Measurements from ENCODE around the gene PAX5.

PAX5 gene

GRCh38 chr9:36864491-36865410, 169.3 kb downstream of the PAX5 start:
- no peak overlapping the region for H3K4me3 ChIP-seq (ENCODE audit: low read depth, low read length)

DNA sequence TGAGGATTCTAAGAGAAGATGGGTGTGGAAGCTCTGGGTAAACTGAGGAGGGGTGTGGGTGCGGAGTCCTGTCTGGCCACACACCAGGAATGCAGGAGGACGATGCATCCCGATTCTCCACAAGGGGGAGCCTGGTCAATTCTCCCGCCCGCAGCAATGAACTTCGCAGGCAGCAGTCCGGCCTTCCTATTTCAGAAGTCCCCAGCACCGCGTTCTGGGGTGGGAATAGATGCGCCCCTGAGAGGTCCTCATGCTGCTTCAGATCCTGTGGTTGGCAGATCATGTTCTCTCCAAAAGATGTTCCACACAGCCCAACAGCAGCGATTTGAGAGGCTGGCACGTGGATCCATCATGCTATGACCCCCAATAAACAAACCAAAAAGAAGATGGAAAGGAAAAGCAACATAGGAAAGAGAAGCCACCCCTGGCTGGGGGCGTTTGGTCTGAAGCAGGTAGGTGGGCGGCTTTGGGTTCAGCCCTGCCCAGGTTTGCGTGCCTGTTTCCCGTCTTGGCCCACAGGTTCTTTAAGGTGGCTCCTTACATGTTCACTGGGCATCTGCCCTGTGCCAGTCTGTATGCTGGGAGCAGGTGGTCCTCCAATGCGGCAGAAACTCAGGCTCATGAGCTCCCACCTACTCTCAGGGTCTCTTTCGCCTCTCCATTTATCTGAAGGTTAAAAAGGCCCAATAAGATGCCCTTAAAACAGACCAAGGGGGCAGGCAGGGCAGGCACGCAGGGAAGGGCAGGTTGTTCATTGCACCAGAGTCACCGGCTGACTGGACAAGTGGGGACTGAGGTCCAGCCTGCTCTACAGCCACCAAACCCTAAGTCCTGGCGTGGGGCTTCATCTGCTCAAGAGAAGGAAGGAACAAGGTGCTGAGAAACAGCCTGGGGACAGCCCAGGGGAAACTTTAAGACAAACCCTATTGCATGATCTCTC, 171.6 kb downstream of the PAX5 start:
- H3K4me3 ChIP-seq (ENCODE audit: low read depth, low read length): no peak overlapping the region

GRCh38 chr9:36861528-36862205, 172.4 kb downstream of the PAX5 start:
- H3K4me3 ChIP-seq (ENCODE audit: low read depth, low read length): no peak overlapping the region

DNA sequence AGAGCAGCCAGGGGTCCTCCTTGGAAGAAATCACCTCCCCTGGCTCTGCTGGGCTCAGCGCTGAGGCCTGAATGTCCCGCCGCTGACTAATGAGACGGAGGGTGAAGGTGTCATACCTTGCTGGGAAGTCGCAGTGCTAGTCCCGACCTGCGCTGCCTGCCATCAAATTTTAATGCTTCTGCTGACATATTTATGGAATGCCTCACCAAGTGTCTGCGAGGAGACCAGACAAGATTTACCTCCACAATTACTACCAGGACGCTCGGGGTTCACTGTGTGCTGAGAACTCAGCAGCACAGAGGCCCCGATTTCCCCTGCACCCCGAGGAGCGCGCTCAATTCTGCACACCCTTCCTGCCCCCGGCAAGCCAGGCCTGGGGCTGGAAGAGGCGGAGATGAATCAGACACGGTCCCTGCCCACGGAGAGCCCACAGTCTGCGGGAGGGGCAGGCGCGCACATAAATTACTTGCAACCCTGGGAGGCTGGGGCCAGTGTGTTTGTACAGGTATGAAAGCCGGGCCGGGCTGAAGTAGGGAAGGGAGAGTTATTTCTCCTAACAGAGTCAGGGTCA, 175.2 kb downstream of the PAX5 start:
- H3K4me3 ChIP-seq (ENCODE audit: low read depth, low read length): no peak overlapping the region

GRCh38 chr9:36855448-36856315, 178.4 kb downstream of the PAX5 start:
- H3K4me3 ChIP-seq (ENCODE audit: low read depth, low read length): no peak overlapping the region

DNA sequence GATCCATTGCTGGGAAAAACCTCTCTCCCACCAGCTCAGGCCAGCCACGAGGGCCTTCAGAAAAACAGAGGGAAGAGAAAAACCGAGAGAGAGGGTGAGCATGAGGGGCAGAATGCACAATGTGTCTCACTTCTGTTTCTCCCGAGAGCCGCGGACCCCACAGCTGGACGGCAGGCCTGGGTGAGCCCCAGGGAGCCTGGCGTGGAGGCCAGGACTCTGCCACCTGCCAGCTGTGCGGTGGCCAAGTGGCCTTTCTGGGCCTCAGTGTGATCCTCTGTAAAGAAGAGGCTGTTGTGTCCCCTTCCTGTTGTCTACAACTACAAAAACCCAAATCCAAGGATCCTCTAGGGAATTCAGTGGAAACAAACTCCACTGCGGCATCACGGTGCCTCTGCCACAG, 179.3 kb downstream of the PAX5 start:
- no peak overlapping the region for H3K4me3 ChIP-seq (ENCODE audit: low read depth, low read length)

GRCh38 chr9:36854034-36854433, 180.0 kb downstream of the PAX5 start:
- H3K4me3 ChIP-seq (ENCODE audit: low read depth, low read length): no peak overlapping the region

GRCh38 chr9:36853233-36853632, 180.8 kb downstream of the PAX5 start:
- H3K4me3 ChIP-seq (ENCODE audit: low read depth, low read length): no peak overlapping the region

GRCh38 chr9:36849943-36850342, 184.1 kb downstream of the PAX5 start:
- no peak overlapping the region for H3K4me3 ChIP-seq (ENCODE audit: low read depth, low read length)

DNA sequence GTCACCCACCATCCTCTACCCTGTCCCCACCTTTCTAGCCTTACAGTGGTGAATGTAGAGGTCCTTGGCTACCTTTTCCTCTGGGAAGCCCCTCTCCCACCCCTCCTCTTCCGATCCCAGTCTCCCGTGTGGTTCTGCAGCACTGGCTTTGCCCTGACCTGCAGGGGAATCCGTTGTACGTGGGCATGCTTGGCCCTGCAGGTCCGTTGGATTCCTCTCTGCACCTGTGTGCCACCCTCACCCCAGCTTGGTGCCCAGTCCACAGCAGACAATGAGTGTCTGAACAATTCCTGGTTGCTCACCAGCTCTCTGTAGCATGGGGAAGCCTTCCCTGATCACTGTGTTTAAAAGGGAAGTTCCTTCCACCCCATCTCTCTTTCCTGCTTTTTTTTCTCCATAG, 185.1 kb downstream of the PAX5 start:
- no peak overlapping the region for H3K4me3 ChIP-seq (ENCODE audit: low read depth, low read length)

DNA sequence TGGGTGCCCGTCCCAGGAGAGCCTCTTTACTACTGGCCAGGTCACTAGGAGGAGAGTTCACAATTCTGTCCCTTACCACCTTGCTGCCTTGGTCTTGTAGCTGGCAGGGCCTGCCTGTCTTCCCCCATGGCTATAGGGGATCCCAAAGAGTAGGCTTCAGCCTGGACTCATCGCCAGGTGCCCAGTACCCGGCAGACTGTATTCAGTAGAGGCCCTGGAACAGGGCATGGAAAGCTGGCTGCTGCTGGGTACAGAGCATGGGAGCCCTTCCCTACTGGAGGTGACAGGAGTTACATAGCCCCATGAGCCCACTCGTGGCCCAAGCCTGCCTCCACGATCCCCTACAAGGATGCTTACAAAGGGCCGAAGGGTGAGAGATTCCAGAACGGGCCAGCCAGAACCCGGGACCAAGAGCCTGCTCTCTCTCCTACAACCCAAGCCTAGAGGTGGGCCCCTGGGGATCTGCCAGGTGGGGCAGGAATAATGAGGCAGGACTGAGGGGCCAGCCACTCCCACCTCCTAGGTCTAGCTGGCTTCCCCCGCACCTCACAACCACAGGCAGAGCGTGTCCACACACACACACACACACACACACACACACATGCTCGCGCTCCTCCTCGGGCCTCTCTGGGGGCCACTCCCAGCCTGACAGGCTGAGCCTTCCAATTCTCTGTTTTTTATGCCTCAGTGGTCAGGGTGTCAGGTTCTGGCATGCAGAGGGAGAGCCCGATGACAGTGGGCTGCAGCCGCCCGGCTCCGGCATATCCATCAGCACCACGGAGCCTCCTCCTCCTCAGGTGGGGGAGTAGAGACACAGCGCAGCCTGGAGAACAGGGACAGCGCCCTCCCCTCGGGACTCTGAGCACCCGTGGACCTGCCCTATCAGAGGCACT, 186.0 kb downstream of the PAX5 start:
- no peak overlapping the region for H3K4me3 ChIP-seq (ENCODE audit: low read depth, low read length)

GRCh38 chr9:36846621-36847020, 187.4 kb downstream of the PAX5 start:
- H3K4me3 ChIP-seq (ENCODE audit: low read depth, low read length): no peak overlapping the region

DNA sequence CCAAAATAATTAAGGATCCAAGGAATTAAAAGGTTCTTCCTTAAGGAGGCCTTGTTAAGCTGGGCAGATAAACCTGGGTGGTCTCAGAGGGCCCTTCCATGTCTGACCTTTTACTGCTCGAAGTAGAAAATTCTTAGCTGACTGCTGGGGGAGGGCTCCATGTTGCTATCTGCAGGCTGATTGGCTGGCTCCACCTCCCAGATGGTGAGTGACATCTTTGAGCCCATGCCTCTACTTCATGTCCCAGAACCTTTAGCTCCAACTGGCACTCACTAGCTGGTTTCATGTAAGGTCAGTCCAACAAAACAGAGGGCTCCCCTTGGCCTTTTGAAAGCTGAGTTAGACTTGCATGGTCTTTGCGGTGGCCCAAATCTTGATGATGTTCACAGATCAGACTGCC, 188.2 kb downstream of the PAX5 start:
- no peak overlapping the region for H3K4me3 ChIP-seq (ENCODE audit: low read depth, low read length)

GRCh38 chr9:36844961-36845360, 189.1 kb downstream of the PAX5 start:
- no peak overlapping the region for H3K4me3 ChIP-seq (ENCODE audit: low read depth, low read length)

DNA sequence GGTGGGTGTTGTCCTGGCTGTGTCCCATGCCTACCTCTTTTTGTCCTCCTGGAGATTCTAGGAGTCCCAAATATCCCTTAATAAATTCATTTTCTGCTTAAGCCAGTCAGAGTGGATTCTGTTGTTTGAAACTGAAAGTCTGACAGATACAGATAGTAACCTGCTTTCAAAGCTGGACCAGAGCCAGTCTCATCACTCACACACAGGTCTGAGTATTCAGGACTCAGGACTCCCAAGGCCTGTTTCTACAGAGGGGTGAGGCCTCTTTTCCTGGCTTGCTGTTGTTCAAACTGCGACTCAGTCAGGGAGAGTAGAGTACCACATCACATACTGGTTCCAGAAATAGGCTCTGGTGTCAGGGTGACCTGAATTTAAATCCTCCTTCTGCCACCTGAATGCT, 190.1 kb downstream of the PAX5 start:
- no peak overlapping the region for H3K4me3 ChIP-seq (ENCODE audit: low read depth, low read length)

DNA sequence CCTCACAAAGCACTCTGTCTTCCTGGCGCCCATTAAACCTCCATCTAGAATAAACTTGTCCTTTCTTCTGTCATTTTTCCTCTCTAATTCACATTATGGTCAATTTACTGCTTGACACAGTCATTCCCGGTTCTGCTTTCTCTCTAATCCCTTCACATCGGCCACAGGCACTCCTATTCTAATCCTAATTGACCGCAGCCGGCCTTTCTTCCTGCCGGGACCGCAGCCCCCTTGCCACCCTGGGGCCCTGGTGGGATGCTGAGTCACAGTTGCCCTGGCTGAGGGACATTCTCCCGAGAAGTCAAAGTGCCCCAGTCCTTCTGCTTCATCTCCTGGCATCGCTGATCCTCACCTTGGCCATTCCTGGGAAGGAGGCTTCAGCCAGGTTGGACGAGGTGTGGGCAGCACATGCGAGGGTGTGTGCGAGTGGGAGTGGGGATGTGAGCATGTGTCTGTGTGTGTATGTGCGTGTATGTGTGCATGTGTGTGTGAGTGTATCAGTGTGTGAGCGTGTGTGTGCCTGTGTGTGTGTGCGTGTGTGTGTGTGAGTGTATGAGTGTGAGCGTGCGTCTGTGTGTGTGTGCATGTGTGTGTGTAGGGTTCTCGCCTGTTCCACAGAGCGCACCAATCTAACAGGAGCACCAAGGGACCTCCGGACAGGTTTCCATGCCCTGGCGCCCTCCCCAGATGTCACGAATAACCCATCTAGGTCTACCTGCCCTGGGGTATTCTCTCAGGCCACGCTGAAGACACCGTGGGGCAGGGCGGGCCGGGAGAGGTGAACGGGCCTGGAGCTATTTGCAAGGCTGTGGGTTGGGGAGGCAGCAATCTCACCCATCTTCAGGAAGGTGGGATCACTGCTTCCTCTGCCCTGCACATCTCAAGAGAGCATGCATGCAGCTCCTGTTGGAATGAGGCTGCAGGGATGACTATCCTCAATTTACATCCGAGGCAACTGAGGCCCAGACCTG, 191.2 kb downstream of the PAX5 start:
- no peak overlapping the region for H3K4me3 ChIP-seq (ENCODE audit: low read depth, low read length)

DNA sequence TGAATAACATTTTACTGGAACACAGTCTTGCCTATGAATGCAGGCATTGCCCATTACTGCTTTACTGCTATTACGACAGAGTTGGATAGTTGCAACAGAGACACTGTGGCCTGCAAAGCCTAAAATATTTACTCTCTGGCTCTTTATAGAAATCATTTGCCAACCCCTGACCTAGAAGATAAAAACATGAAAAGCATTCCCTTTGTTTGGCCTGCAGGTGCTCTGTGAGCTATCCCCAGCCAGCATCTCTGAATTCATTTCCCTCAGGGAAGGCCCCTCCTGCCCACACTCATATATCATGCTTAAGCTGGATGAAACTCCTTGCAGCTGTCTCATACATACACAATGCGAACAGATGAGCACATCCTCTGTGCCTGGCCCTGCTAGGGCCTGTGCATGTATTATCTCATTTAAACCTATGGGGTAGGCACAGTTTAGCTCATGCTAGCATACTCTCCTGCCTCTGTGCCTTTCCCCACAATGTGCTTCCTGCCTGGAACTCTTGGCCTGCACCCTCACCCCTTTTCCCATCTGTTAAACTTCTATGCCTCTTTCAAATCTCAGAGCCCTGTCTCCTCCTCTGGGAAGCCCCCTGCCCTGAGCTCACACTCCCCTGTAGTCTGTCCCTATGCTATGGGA, 193.1 kb downstream of the PAX5 start:
- no peak overlapping the region for H3K4me3 ChIP-seq (ENCODE audit: low read depth, low read length)

All from iPS-11a (cell line).